ENCODE results near the gene FLT3LG.
"Not testable (repeated sequence)": the region's sequence is repeated elsewhere in the genome, so short reads cannot be mapped to it uniquely, and the experiment has no call there.

Gene FLT3LG

DNA sequence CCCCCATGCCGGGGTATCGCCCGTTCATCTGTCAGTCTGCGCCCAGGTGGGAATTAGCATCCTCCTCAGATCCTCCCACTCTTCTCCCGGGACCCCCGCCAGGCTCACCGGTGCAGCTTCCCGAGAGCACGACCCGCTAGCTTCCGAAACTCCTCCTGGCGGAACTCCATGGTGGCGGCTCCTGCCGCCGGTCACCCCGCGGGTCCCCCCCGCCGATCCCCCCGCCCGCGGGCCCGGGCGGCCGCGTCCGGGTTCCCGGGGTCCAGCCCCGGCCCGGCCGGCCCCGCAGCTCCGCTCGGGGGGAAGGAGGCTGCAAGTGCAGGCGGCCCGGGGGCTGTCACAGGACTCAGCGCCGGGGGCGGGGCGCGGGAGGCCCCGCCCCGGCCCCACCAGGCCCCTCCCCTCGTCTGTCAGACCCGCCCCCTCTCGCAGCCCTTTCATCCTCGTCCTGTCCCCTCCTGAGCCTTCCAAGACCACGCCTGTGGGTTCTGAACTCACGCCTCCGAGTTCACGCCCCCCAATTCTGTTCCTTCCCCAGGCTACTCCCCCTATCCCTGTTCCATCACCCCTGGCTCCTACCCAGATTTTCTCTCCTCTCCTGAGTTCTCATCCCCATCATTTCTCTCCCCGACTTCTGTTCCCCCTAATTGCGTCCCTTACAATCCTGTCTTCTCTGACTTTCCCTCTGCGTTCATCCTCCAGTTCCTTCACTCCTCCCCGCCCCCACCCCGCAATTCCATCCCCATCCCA, 32.6 kb upstream of the FLT3LG start, which contains the start of gene SLC17A7:
Gene SLC17A7, minus strand, starts transcription at position 318 of the 750 bp plus-strand sequence. Its CDS starts 148 bp downstream, at position 170.
- DNase-seq (ENCODE audit: low read depth) = no peak
- peak within 1 kb of the TSS; percentile 3 for H3K4me3 ChIP-seq (ENCODE audit: low read length)
- TF ChIP-seq, protein P1, sequence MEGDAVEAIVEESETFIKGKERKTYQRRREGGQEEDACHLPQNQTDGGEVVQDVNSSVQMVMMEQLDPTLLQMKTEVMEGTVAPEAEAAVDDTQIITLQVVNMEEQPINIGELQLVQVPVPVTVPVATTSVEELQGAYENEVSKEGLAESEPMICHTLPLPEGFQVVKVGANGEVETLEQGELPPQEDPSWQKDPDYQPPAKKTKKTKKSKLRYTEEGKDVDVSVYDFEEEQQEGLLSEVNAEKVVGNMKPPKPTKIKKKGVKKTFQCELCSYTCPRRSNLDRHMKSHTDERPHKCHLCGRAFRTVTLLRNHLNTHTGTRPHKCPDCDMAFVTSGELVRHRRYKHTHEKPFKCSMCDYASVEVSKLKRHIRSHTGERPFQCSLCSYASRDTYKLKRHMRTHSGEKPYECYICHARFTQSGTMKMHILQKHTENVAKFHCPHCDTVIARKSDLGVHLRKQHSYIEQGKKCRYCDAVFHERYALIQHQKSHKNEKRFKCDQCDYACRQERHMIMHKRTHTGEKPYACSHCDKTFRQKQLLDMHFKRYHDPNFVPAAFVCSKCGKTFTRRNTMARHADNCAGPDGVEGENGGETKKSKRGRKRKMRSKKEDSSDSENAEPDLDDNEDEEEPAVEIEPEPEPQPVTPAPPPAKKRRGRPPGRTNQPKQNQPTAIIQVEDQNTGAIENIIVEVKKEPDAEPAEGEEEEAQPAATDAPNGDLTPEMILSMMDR (conservative IDR thresholded peaks at IDR 0.05; ENCODE audit: low read depth, low read length) = no peak

DNA sequence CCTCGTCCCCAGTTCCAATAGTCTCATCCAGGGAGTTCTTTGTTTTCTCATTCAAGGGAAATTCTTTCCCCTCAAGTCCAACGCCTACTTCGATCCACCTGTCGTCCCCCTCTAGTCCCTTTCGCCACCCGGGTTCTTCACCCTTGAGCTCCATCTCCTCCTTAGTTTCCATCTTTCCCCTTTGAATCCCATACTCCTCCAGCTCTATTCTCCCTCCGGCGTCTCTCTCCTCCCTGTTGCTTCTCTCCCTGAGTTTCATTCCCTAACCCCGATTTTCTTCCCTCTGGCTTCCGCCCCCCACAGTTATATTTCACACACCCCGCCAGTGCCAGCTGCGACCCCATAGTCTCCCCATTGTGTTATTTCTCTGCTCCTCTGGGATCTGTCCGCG, 32.1 kb upstream of the FLT3LG start:
- no peak for DNase-seq (ENCODE audit: low read depth)
- TF ChIP-seq, protein P1 (conservative IDR thresholded peaks at IDR 0.05; ENCODE audit: low read depth, low read length) = no peak
- H3K4me3 ChIP-seq (ENCODE audit: low read length) = no peak overlapping the region

DNA sequence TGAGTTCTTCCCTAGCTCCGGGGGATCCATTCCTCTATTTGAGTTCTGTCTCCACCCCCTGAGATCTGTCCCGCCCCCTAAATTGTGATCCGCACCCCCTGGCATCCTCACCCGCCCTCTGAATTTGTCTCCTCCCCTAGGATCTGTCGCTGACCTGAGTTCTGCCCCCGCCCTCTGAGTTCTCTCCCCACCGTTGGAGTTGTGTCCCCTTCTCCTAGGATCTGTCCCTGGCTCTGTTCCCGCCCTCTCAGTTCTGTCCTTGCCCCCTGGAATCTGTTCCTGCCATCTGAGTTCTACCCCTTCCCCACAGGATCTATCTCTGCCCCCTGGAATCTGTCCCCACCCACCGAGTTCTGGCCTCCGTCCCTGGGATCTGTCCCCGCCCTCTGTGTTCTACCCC, 31.7 kb upstream of the FLT3LG start:
- TF ChIP-seq, protein P1 (conservative IDR thresholded peaks at IDR 0.05; ENCODE audit: low read depth, low read length) = no peak
- DNase-seq (ENCODE audit: low read depth) = no peak
- H3K4me3 ChIP-seq (ENCODE audit: low read length) = peak overlapping the region; percentile 62

DNA sequence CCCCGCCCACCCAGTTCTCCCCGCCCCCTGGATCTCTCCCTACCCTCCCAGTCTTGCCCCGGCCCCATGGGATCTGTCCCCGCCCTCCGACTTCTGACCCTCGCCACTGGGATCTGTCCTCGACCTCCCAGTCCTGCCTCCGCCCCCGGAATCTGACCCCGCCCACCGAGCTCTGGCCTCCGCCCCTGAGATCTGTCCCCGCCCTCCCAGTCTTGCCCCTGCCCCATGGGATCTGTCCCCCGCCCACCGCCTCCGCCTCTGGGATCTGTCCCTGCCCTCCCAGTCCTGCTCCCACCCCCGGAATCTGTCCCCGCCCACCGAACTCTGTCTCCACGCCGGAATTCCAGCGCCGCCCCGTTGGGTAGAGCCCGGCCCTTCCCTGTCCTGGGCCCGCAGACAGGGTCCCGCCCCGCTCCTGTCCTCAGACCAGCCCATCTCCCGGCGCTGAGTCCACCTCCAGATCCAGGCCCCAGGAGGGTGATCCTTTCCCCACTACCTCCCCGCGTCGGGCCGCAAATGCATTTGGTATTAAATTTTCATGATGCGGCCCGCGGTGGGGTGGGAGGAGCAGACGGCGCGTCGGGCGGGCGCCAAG, 31.1 kb upstream of the FLT3LG start:
- DNase-seq (ENCODE audit: low read depth) = peak; percentile 44
- peak overlapping the region; percentile 62 for H3K4me3 ChIP-seq (ENCODE audit: low read length)
- TF ChIP-seq, protein P1 (conservative IDR thresholded peaks at IDR 0.05; ENCODE audit: low read depth, low read length) = no peak

DNA sequence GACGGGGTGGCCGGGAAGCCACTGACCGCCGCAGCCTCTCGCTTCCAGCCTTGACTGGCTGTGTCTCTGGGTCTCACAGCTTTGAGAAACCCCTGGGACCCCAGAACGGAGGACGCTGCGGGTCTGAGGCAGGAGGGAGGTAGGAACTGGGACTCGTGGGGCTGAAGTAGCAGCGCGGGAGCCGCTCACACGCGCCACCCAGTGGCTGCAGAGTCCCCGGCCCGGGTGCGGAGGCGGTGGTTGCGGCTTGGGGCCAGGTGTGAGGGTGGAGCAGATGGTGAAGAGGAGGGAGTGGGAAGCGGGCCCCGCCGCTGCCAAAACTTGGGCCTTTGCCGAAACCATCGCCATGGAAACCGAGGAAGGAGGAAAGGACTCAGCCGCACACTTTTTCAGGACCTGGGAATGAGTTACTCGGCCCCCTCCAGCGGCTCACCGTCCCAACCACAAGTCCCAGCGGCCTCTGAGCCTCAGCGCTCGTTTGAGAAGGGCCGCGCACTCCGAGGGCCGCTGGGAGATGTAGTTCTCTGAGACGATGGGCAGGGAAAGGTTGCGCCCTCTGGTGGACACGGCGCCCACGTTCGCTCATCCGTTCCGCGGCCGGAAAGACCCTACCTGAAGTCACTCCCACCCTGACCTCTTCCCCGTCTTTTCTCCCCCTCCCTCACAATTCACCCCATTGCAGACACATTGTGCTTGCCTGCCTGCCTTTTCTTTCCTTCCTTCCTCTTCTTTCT, 30.5 kb upstream of the FLT3LG start:
- TF ChIP-seq, protein P1 (conservative IDR thresholded peaks at IDR 0.05; ENCODE audit: low read depth, low read length) = peak; percentile 86
- peak overlapping the region; percentile 62 for H3K4me3 ChIP-seq (ENCODE audit: low read length)
- peak; percentile 67 for DNase-seq (ENCODE audit: low read depth)

DNA sequence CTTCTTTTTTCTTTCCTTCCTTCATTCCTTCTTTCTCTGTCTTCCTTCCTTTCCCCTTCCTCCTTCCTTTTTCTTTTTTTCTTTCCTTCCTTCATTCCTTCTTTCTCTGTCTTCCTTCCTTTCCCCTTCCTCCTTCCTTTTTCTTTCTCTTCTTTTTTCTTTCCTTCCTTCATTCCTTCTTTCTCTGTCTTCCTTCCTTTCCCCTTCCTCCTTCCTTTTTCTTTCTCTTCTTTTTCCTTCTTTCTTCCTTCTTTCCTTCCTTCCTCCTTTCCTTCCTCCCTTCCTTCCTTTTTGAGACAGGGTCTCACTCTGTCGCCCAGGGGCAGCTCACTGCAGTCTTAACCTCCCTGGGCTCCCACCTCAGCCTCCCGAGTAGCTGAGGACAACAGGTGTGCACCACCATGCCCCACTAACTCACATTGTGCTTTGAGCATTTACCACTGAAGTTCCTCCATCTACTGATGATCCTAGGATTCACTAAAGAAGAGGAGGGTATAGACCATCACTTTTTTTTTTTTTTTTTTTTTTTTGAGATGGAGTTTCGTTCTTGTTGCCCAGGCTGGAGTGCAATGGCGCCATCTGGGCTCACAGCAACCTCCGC, 29.8 kb upstream of the FLT3LG start:
- H3K4me3 ChIP-seq (ENCODE audit: low read length); DNase-seq (ENCODE audit: low read depth): not testable (repeated sequence)

DNA sequence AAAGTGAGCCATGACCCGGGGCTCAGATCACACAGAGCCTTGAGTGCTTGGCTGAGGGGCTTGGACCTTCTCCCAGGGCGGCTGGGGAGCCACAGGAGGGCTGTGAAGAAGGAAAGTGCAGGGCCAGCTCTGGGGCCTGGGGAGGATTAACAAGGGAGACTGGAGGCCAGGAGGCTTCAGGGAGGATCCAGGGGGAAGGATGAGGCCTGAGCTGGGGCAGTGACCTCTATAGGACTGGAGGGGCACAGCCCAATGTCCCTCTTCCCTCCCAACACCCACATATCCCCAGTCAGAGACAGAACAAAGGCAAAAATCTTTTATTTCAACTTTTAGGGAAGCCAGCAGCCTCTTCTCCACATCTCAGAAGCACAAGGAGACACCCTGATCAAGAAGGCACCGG, 28.0 kb upstream of the FLT3LG start:
- no peak overlapping the region for H3K4me3 ChIP-seq (ENCODE audit: low read length)
- TF ChIP-seq, protein P1 (conservative IDR thresholded peaks at IDR 0.05; ENCODE audit: low read depth, low read length) = no peak
- no peak for DNase-seq (ENCODE audit: low read depth)

Measured in retinal pigment epithelial cell (primary cell).